K562 (cell line): ENCODE results near the gene LBHD1. TPM values are rescaled to one million over a fixed set of nuclear protein-coding genes. Genes with fewer than 3 reads are reported as not detected.

Experiments
- CBFA2T2 ChIP-seq: fragments of 450-650 bp; conservative IDR thresholded peaks from 2 replicates; pipeline ENCODE4 v1.6.1; 2017; ENCODE audit warnings: mild to moderate bottlenecking
- ETV6 ChIP-seq, 3 experiments: fragments of 150-350 bp in 1 of 3; sonication (generic) in 1 of 3; formaldehyde crosslinking in 1 of 3; IDR thresholded peaks; 2 replicates each; pipeline versions ENCODE4 v1.6.1 to v1.8.0; 2014 to 2022; ENCODE audit warnings: borderline replicate concordance in 2 of 3, low read depth in 2 of 3, antibody characterized with exemption in 1 of 3, low read length in 1 of 3, mild to moderate bottlenecking in 1 of 3, missing genetic modification reagents in 1 of 3
- FIP1L1 ChIP-seq: fragments of 200-400 bp; formaldehyde crosslinking; IDR thresholded peaks from 2 replicates; pipeline ENCODE4 v1.6.1; 2018; ENCODE audit warnings: mild to moderate bottlenecking, low read depth, low read length; ENCODE audit not compliant: poor library complexity, severe bottlenecking
- JUND ChIP-seq, 2 experiments: IDR thresholded peaks; 2 replicates in 1 of 2; 3 replicates in 1 of 2; pipeline ENCODE4 v1.6.1; 2011; ENCODE audit warnings: borderline replicate concordance in 2 of 2, low read depth in 2 of 2, low read length in 2 of 2, improper control_type of control experiment in 1 of 2, missing biosample characterization in 1 of 2, missing genetic modification characterization in 1 of 2, missing genetic modification reagents in 1 of 2
- KLF6 ChIP-seq: fragments of 250-450 bp; sonication (Bioruptor Pico); IDR thresholded peaks from 2 replicates; pipeline ENCODE4 v1.4.0; 2020; ENCODE audit warnings: mild to moderate bottlenecking, moderate library complexity, borderline replicate concordance
- MYC ChIP-seq, 2 experiments: fragments of 250-450 bp in 1 of 2; sonication (Bioruptor Pico) in 1 of 2; IDR thresholded peaks; 2 replicates each; pipeline versions ENCODE4 v1.5.1 to v1.6.1; 2012 to 2021; ENCODE audit warnings: low read depth in 2 of 2, borderline replicate concordance in 1 of 2, improper control_type of control experiment in 1 of 2, low read length in 1 of 2, mild to moderate bottlenecking in 1 of 2, moderate library complexity in 1 of 2
- NEUROD1 ChIP-seq: fragments of 150-350 bp; IDR thresholded peaks from 2 replicates; pipeline ENCODE4 v1.6.1; 2014; ENCODE audit warnings: borderline replicate concordance, low read length, low read depth; ENCODE audit not compliant: partially characterized antibody
- NFXL1 ChIP-seq: fragments of 450-650 bp; formaldehyde crosslinking; IDR thresholded peaks from 2 replicates; pipeline ENCODE4 v1.4.0; 2021; ENCODE audit warnings: mild to moderate bottlenecking
- NR3C1 ChIP-seq: sonication (generic); formaldehyde crosslinking; IDR thresholded peaks from 2 replicates; pipeline ENCODE4 v1.8.1; 2022; ENCODE audit warnings: missing genetic modification reagents
- NR4A1 ChIP-seq, 2 experiments: fragments of 250-450 bp in 1 of 2; fragments of 450-650 bp in 1 of 2; sonication (Bioruptor Pico) in 1 of 2; IDR thresholded peaks; 2 replicates each; pipeline versions ENCODE4 v1.4.0 to v1.6.1; 2016 to 2020; ENCODE audit warnings: mild to moderate bottlenecking in 2 of 2, missing compliant biosample characterization in 1 of 2, missing genetic modification characterization in 1 of 2, moderate library complexity in 1 of 2
- PML ChIP-seq: IDR thresholded peaks from 2 replicates; pipeline ENCODE4 v1.6.1; 2012; ENCODE audit warnings: low read length, inconsistent platforms
- RFX5 ChIP-seq: IDR thresholded peaks from 2 replicates; pipeline ENCODE4 v1.6.1; 2011; ENCODE audit warnings: low read depth, mild to moderate bottlenecking, improper control_type of control experiment, low read length
- TARDBP ChIP-seq: fragments of 450-650 bp; IDR thresholded peaks from 2 replicates; pipeline ENCODE4 v1.6.1; 2016
- TBL1XR1 ChIP-seq, 2 experiments: IDR thresholded peaks; 2 replicates each; pipeline ENCODE4 v1.6.1; 2012; ENCODE audit warnings: improper control_type of control experiment in 2 of 2, low read length in 2 of 2, mild to moderate bottlenecking in 1 of 2
- TGIF2 ChIP-seq: sonication (generic); formaldehyde crosslinking; IDR thresholded peaks from 2 replicates; pipeline ENCODE4 v1.8.1; 2022; ENCODE audit warnings: mild to moderate bottlenecking, missing genetic modification reagents, moderate library complexity
- THRB ChIP-seq: fragments of 450-650 bp; formaldehyde crosslinking; conservative IDR thresholded peaks from 2 replicates; pipeline ENCODE4 v1.4.0; 2022; ENCODE audit warnings: mild to moderate bottlenecking, missing genetic modification characterization
- XRCC4 ChIP-seq: IDR thresholded peaks from one replicate; pipeline ENCODE4 v1.6.1; 2011; ENCODE audit not compliant: insufficient read depth, insufficient read length; ENCODE audit errors: extremely low read depth
- ZNF165 ChIP-seq: fragments of 250-450 bp; sonication (Bioruptor Pico); IDR thresholded peaks from 2 replicates; pipeline ENCODE4 v1.4.0; 2020; ENCODE audit warnings: borderline replicate concordance
- ZNF174 ChIP-seq: fragments of 250-450 bp; sonication (Bioruptor Pico); IDR thresholded peaks from 2 replicates; pipeline ENCODE4 v1.4.0; 2020; ENCODE audit warnings: mild to moderate bottlenecking
- polyA plus RNA-seq, 8 experiments: library from polyadenylated mRNA; depleted of rRNA in 4 of 8; stranded (reverse) in 5 of 8; unstranded in 3 of 8; fragments of >200 nt; fragmentation: Nextera tagmentation in 2 of 8; fragmentation: Illumina TruSeq in 1 of 8; extraction: Ambion mirVana in 2 of 8; extraction: Trizol in 1 of 8; gene quantifications; 2 replicates each; pipeline versions ENCODE4 v1.2.1 to v1.2.3, GENCODE V29; 2011 to 2014; ENCODE audit warnings: inconsistent platforms in 1 of 8, missing spikeins in 1 of 8
- total RNA-seq, 7 experiments: library from RNA; depleted of rRNA in 6 of 7; stranded (reverse); fragments of >200 nt in 6 of 7; fragmentation: Illumina TruSeq in 2 of 7; extraction: Trizol in 2 of 7; gene quantifications; 2 replicates each; pipeline versions ENCODE4 v1.2.1 to v1.2.3, GENCODE V29; 2011 to 2021; ENCODE audit warnings: low replicate concordance in 1 of 7
- TF ChIP-seq, protein P1 (sequence below): fragments of 450-650 bp; conservative IDR thresholded peaks from 2 replicates; pipeline ENCODE4 v1.6.1; 2016; ENCODE audit warnings: missing genetic modification characterization, low read depth, mild to moderate bottlenecking, missing compliant biosample characterization, moderate library complexity
- TF ChIP-seq, protein P2 (sequence below): fragments of 250-450 bp; sonication (Bioruptor Pico); IDR thresholded peaks from 2 replicates; pipeline ENCODE4 v1.5.0; 2021

LBHD1 gene
- total and polyA plus RNA-seq, 9 of the 15 experiments (the other 6 are each of a cell fraction or from before 2014, with no cell fraction given), result 2.6 to 28.0 (median 12.5) TPM

GRCh38 chr11:62678770-62679696 lies 7.0 kb upstream of the LBHD1 start, which contains the start of gene UBXN1 (continued):
- TF ChIP-seq, protein P1, sequence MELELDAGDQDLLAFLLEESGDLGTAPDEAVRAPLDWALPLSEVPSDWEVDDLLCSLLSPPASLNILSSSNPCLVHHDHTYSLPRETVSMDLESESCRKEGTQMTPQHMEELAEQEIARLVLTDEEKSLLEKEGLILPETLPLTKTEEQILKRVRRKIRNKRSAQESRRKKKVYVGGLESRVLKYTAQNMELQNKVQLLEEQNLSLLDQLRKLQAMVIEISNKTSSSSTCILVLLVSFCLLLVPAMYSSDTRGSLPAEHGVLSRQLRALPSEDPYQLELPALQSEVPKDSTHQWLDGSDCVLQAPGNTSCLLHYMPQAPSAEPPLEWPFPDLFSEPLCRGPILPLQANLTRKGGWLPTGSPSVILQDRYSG, result 0 out of 2 replicates have a peak, but pooled peaks have one; percentile 48
- TF ChIP-seq ETV6 (IDR thresholded peaks at IDR 0.05; ENCODE audit: borderline replicate concordance in 1 of 2, low read depth in 2 of 2, low read length in 1 of 2) (peak; percentile 33 to 55; a peak in 2 of 4 replicates), ETV6 (CRISPR knock-in tag; IDR thresholded peaks at IDR 0.05; ENCODE audit: borderline replicate concordance) (no peak), TBL1XR1 (IDR thresholded peaks at IDR 0.05; ENCODE audit: low read length in 2 of 2) (0 out of 4 replicates have a peak, but pooled peaks of 1 of the 2 experiments have one; percentile 30), NFXL1 (no peak), MYC (IDR thresholded peaks at IDR 0.05; ENCODE audit: low read depth, low read length) (peak; percentile 79), MYC (CRISPR knock-in tag; IDR thresholded peaks at IDR 0.05; ENCODE audit: borderline replicate concordance, low read depth) (0 out of 2 replicates have a peak, but pooled peaks have one; percentile 26), XRCC4 (no peak), KLF6 (0 out of 2 replicates have a peak, but pooled peaks have one; percentile 29), FIP1L1 (peak; percentile 67), ZNF174 (CRISPR knock-in tag) (no peak), NR3C1 (no peak), TGIF2 (no peak), CBFA2T2 (peak; percentile 82), ZNF165 (no peak), TARDBP (0 out of 2 replicates have a peak, but pooled peaks have one; percentile 32), RFX5 (no peak), NR4A1 (CRISPR knock-in tag; IDR thresholded peaks at IDR 0.05) (no peak), NR4A1 (tag; IDR thresholded peaks at IDR 0.05) (peak; percentile 23; the same call in 1 of the 2 replicates), JUND (IDR thresholded peaks at IDR 0.05; ENCODE audit: borderline replicate concordance, low read depth, low read length) (0 out of 2 replicates have a peak, but pooled peaks have one; percentile 30), JUND (tag; IDR thresholded peaks at IDR 0.05; ENCODE audit: borderline replicate concordance, low read depth, low read length) (no peak; the same call in 2 of the 3 replicates), PML (peak; percentile 54; the same call in 1 of the 2 replicates), NEUROD1 (peak; percentile 56), THRB (no peak)
- TF ChIP-seq, protein P2, sequence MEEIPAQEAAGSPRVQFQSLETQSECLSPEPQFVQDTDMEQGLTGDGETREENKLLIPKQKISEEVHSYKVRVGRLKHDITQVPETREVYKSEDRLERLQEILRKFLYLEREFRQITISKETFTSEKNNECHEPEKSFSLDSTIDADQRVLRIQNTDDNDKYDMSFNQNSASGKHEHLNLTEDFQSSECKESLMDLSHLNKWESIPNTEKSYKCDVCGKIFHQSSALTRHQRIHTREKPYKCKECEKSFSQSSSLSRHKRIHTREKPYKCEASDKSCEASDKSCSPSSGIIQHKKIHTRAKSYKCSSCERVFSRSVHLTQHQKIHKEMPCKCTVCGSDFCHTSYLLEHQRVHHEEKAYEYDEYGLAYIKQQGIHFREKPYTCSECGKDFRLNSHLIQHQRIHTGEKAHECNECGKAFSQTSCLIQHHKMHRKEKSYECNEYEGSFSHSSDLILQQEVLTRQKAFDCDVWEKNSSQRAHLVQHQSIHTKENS (CRISPR knock-in tag), result no peak
